ENCODE results near the gene STRADB. TPM values are rescaled to one million over a fixed set of nuclear protein-coding genes. Genes with fewer than 3 reads are reported as not detected.

The STRADB gene
- polyA plus RNA-seq, 1 donor from 2014 or later: 74.8 TPM

Small RNAs within 50 kb of the gene (small RNA-seq; reads per million reads assigned to genes)
- 0 to 1.2 (median 0) reads per million in 3 experiments for gene RF00019

Other genes with a start within 250 kb of the STRADB start
- 0.72 TPM in 1 of 2 replicates, not detected in the other for gene CASP8, start 191.2 kb upstream of the STRADB start, polyA plus RNA-seq
- 1.3 and 1.8 TPM in 2 replicates for gene FLACC1, start 94.4 kb upstream of the STRADB start, polyA plus RNA-seq
- gene TRAK2, start 282 bp upstream of the STRADB start, polyA plus RNA-seq: 17.2 and 19.6 TPM in 2 replicates
- 48.7 and 58.7 TPM in 2 replicates for gene TMEM237, start 191.8 kb downstream of the STRADB start, polyA plus RNA-seq
- 0.38 TPM in 1 of 2 replicates, not detected in the other for gene MPP4, start 246.9 kb downstream of the STRADB start, polyA plus RNA-seq

All from neural cell (in vitro differentiated cells).